ENCODE results near the gene MON1A. TPM values are rescaled to one million over a fixed set of nuclear protein-coding genes. Genes with fewer than 3 reads are reported as not detected.

MON1A gene
- total RNA-seq, 1 donor from 2014 or later = 9.8 TPM

Other genes starting within 250 kb of the MON1A start
- 5.7 TPM for gene MST1, start 240.3 kb downstream of the MON1A start, total RNA-seq
- 42.1 TPM for gene RNF123, start 240.3 kb downstream of the MON1A start, total RNA-seq
- not detected for gene AMIGO3, start 210.1 kb downstream of the MON1A start, total RNA-seq
- 45.4 TPM for gene GMPPB, start 205.9 kb downstream of the MON1A start, total RNA-seq
- gene IP6K1, start 143.3 kb downstream of the MON1A start, total RNA-seq = 35.4 TPM
- not detected for gene CDHR4, start 129.9 kb downstream of the MON1A start, total RNA-seq
- gene INKA1, start 126.5 kb downstream of the MON1A start, total RNA-seq = 3.2 TPM
- gene UBA7, start 115.9 kb downstream of the MON1A start, total RNA-seq = 38.2 TPM
- gene TRAIP, start 73.2 kb downstream of the MON1A start, total RNA-seq = 1.1 TPM
- not detected for gene CAMKV, start 59.9 kb downstream of the MON1A start, total RNA-seq
- gene MST1R, start 25.9 kb downstream of the MON1A start, total RNA-seq = 1.8 TPM
- 79.6 TPM for gene RBM6, start 10.3 kb upstream of the MON1A start, total RNA-seq
- gene RBM5, start 159.1 kb upstream of the MON1A start, total RNA-seq = 132 TPM
- gene SEMA3F, start 225.5 kb upstream of the MON1A start, total RNA-seq = 51.5 TPM